ENCODE results near the gene CNTNAP4.

CNTNAP4 gene

GRCh38 chr16:76583945-76584344 lies 306.7 kb downstream of the CNTNAP4 start:
- DNase-seq (ENCODE audit: low read depth) = no peak

- DNase-seq (ENCODE audit: low read depth) = no peak
Measured at GRCh38 chr16:76598498-76598897, 321.3 kb downstream of the CNTNAP4 start.

GRCh38 chr16:76607317-76607716 lies 330.1 kb downstream of the CNTNAP4 start:
- no peak for DNase-seq (ENCODE audit: low read depth)

Measured in GM04503 (cell line).